ENCODE results near the gene NUP88.

Gene NUP88

GRCh38 chr17:5354310-5354709, 65.2 kb downstream of the NUP88 start:
- DNase-seq, result no peak

GRCh38 chr17:5352681-5353289, 66.7 kb downstream of the NUP88 start:
- DNase-seq, result no peak

DNA sequence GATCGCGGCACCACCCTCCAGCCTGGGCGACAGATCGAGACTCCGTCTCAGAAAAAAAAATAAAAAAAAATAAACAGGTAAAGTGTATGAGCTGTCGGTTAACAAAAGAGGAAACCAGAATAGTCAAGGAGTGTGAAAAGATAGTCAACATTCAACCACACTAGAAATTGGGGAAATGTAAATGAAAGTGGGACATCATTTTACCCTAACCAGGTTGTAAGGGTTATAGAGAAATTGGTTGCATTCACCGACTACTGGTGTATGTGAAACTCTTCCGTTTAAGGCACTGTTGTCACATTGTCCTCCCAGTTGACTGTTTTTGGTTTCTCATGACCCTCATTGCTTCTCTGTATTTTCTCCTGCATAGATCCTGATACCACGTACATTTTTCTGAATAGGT, 74.5 kb downstream of the NUP88 start:
- no peak for DNase-seq

Measured in DMS79 treated with DMSO at 0.1 percent for 48 hours (cell line).